Neural progenitor cell (in vitro differentiated cells): ENCODE data around the gene TOMM6. TPM values are rescaled to one million over a fixed set of nuclear protein-coding genes. Genes with fewer than 3 reads are reported as not detected.

Experiments
- DNase-seq: peaks from one replicate; pipeline ENCODE4 v3.0.0-alpha.2; 2016; ENCODE audit warnings: low spot score
- H2AFZ ChIP-seq: fragments of 200-600 bp; sonication (generic); replicated peaks from 2 replicates; pipeline ENCODE4 v1.6.1; 2016; ENCODE audit warnings: antibody characterized with exemption
- H3F3A ChIP-seq: fragments of 200-600 bp; sonication (generic); 2 replicates; pipeline ENCODE4 v1.6.1; 2016; ENCODE audit warnings: antibody characterized with exemption, low read depth
- H3K27ac ChIP-seq: fragments of 200-600 bp; sonication (generic); 2 replicates; pipeline ENCODE4 v1.5.1; 2016; ENCODE audit warnings: mild to moderate bottlenecking
- H3K27me3 ChIP-seq: fragments of 200-600 bp; sonication (generic); 2 replicates; pipeline ENCODE4 v1.6.1; 2016; ENCODE audit warnings: mild to moderate bottlenecking, moderate library complexity
- H3K36me3 ChIP-seq: fragments of 200-600 bp; sonication (generic); 2 replicates; pipeline ENCODE4 v1.5.1; 2016
- H3K4me1 ChIP-seq: fragments of 200-600 bp; sonication (generic); 2 replicates; pipeline ENCODE4 v1.6.1; 2016; ENCODE audit warnings: mixed run types
- H3K4me2 ChIP-seq: fragments of 200-600 bp; sonication (generic); 2 replicates; pipeline ENCODE4 v1.6.1; 2016
- H3K4me3 ChIP-seq: fragments of 200-600 bp; sonication (generic); 2 replicates; pipeline ENCODE4 v1.5.1; 2016
- H3K79me2 ChIP-seq: fragments of 200-600 bp; sonication (generic); 2 replicates; pipeline ENCODE4 v1.6.1; 2016; ENCODE audit warnings: low read depth
- H3K9ac ChIP-seq: fragments of 200-600 bp; sonication (generic); 2 replicates; pipeline ENCODE4 v1.6.1; 2016
- H3K9me3 ChIP-seq: fragments of 200-600 bp; sonication (generic); 2 replicates; pipeline ENCODE4 v1.5.1; 2016; ENCODE audit warnings: low read depth
- H4K20me1 ChIP-seq: fragments of 200-600 bp; sonication (generic); 2 replicates; pipeline ENCODE4 v1.6.1; 2016; ENCODE audit warnings: low read depth
- H3K27ac Mint-ChIP-seq: 3 replicates; pipeline ENCODE4 v1.8.0; 2021; ENCODE audit warnings: mixed read lengths
- H3K27me3 Mint-ChIP-seq: 2 replicates; pipeline ENCODE4 v1.8.0; 2022; ENCODE audit warnings: low read depth, mild to moderate bottlenecking, inconsistent platforms, moderate library complexity, mixed read lengths; ENCODE audit not compliant: insufficient read depth
- H3K36me3 Mint-ChIP-seq: 3 replicates; pipeline ENCODE4 v1.8.0; 2021; ENCODE audit warnings: mixed read lengths
- H3K4me1 Mint-ChIP-seq: 3 replicates; pipeline ENCODE4 v1.8.0; 2021; ENCODE audit warnings: mixed read lengths
- H3K4me3 Mint-ChIP-seq: 3 replicates; pipeline ENCODE4 v1.8.0; 2021; ENCODE audit warnings: mild to moderate bottlenecking, moderate library complexity, mixed read lengths
- H3K9me3 Mint-ChIP-seq: 3 replicates; pipeline ENCODE4 v1.8.0; 2020; ENCODE audit warnings: mixed read lengths
- EZH2 ChIP-seq: fragments of 200-600 bp; sonication (generic); IDR thresholded peaks from 2 replicates; pipeline ENCODE4 v1.6.1; 2017; ENCODE audit warnings: antibody characterized with exemption, mild to moderate bottlenecking, moderate library complexity
- EZH2phosphoT487 ChIP-seq: fragments of 200-600 bp; sonication (generic); IDR thresholded peaks from 2 replicates; pipeline ENCODE4 v1.6.1; 2017; ENCODE audit warnings: antibody characterized with exemption
- small RNA-seq: library from RNA; depleted of rRNA; stranded (forward); fragments of <200 nt; gene quantifications from one replicate; pipeline ENCODE3, GENCODE V24; 2015
- total RNA-seq: library from RNA; depleted of rRNA; stranded (reverse); fragments of >200 nt; gene quantifications from 2 replicates; pipeline ENCODE4 v1.2.3, GENCODE V29; 2015; ENCODE audit warnings: low replicate concordance
- TF ChIP-seq, protein P1 (sequence below): fragments of 200-600 bp; sonication (generic); IDR thresholded peaks from 2 replicates; pipeline ENCODE4 v1.5.1; 2017; ENCODE audit warnings: antibody characterized with exemption, mild to moderate bottlenecking

The TOMM6 gene
- total RNA-seq, 1 donor from 2014 or later: 182 TPM

DNA sequence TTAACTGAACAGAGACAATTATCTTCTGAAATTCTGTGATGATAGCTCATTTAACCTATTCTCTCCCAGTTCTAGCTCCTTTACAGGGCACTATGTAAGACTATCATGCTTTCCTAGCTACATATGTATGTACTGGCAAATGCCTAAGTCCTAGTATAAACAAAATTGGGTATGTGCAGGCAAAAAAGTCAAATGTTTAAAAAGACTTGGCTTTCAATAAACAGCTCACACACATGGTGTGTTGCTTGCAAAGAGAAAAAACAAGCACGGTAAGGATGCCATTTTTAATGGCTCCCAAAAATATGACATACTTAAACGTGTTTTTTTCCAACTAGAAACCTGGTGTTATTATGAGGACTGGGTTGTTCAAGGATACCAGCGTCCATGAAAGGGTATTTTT lies 44.8 kb downstream of the TOMM6 start:
- Mint-ChIP-seq H3K4me1 (no peaks in the 10 kb centered on the region), H3K9me3 (peaks cover under 1% of the 10 kb centered on the region)
- H2AFZ ChIP-seq: no peak overlapping the region

DNA sequence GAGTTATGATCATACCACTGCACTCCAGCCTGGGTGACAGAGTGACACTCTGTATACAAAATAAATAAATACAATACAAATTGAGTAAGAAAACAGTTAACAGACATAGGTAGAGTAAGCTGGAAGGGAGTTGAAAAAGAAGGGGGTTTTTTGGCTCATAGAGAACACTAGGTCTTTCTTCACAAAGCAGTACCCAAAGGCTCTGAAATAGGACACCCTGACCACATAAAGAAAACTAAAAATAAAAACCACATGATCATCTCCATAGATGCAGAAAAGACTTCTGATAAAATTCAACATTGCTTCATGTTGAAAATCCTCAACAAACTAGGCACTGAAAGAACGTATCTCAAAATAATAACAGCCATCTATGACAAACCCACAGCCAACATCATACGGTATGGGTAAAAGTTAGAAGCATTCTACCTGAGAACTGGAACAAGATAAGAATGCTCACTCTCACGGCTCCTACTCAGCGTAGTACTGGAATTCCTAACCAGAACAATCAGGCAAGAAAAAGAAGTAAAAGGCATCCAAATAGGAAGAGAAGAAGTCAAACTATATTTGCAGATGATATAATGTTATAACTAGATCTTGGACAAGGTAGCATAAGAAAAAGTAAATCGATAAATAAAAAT lies 48.6 kb downstream of the TOMM6 start:
- TF ChIP-seq, protein P1, sequence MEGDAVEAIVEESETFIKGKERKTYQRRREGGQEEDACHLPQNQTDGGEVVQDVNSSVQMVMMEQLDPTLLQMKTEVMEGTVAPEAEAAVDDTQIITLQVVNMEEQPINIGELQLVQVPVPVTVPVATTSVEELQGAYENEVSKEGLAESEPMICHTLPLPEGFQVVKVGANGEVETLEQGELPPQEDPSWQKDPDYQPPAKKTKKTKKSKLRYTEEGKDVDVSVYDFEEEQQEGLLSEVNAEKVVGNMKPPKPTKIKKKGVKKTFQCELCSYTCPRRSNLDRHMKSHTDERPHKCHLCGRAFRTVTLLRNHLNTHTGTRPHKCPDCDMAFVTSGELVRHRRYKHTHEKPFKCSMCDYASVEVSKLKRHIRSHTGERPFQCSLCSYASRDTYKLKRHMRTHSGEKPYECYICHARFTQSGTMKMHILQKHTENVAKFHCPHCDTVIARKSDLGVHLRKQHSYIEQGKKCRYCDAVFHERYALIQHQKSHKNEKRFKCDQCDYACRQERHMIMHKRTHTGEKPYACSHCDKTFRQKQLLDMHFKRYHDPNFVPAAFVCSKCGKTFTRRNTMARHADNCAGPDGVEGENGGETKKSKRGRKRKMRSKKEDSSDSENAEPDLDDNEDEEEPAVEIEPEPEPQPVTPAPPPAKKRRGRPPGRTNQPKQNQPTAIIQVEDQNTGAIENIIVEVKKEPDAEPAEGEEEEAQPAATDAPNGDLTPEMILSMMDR: no peak
- TF ChIP-seq EZH2phosphoT487 (no peak), EZH2 (no peak)
- H4K20me1 ChIP-seq: peaks cover 17% of the 10 kb centered on the region
- H3F3A ChIP-seq: no peaks in the 10 kb centered on the region
- peak overlapping the region; percentile 43 for H3K27ac ChIP-seq
- DNase-seq: no peak
- H2AFZ ChIP-seq: no peak overlapping the region
- H3K27me3 ChIP-seq: no peaks in the 10 kb centered on the region
- H3K36me3 Mint-ChIP-seq: peaks cover 13% of the 10 kb centered on the region
- no peak overlapping the region for H3K4me3 ChIP-seq
- peaks cover 4% of the 10 kb centered on the region for H3K9me3 Mint-ChIP-seq
- H3K4me2 ChIP-seq: no peak overlapping the region
- H3K27me3 Mint-ChIP-seq: no peaks in the 10 kb centered on the region
- H3K9ac ChIP-seq: no peak overlapping the region
- no peak overlapping the region for H3K27ac Mint-ChIP-seq
- H3K4me3 Mint-ChIP-seq: no peak overlapping the region
- no peaks in the 10 kb centered on the region for H3K4me1 Mint-ChIP-seq
- H3K9me3 ChIP-seq: no peaks in the 10 kb centered on the region
- H3K4me1 ChIP-seq: no peaks in the 10 kb centered on the region
- H3K36me3 ChIP-seq: no peaks in the 10 kb centered on the region
- H3K79me2 ChIP-seq: peaks cover 70% of the 10 kb centered on the region

More for the DNA sequence above, 44.8 kb downstream of the TOMM6 start:
- H3K36me3 Mint-ChIP-seq: peaks cover 6% of the 10 kb centered on the region
- Histone ChIP-seq H3K4me2 (no peak overlapping the region), H4K20me1 (peaks cover 12% of the 10 kb centered on the region), H3F3A (no peaks in the 10 kb centered on the region), H3K9ac (no peak overlapping the region), H3K27me3 (no peaks in the 10 kb centered on the region), H3K4me1 (no peaks in the 10 kb centered on the region), H3K36me3 (no peaks in the 10 kb centered on the region), H3K79me2 (peaks cover 38% of the 10 kb centered on the region), H3K27ac (no peak overlapping the region), H3K4me3 (no peak overlapping the region), H3K9me3 (no peaks in the 10 kb centered on the region)
- no peak overlapping the region for H3K27ac Mint-ChIP-seq
- no peak for DNase-seq
- no peak overlapping the region for H3K4me3 Mint-ChIP-seq
- TF ChIP-seq EZH2phosphoT487 (no peak), EZH2 (no peak)
- TF ChIP-seq, protein P1: no peak
- no peaks in the 10 kb centered on the region for H3K27me3 Mint-ChIP-seq

DNA sequence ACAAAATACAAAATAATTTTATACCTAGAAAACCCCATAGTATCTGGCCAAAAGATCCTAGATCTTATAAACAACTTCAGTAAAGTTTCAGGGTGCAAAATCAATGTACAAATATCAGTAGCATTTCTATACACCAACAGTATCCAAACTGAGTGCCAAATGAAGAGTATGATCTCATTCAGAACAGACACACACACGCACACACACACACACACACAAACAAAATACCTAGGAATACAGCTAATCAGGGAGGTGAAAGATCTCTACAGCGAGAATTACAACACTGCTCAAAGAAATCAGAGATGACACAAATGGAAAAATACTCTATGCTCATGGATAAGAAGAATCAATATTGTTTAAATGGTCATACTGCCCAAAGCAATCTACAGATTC lies 49.2 kb downstream of the TOMM6 start:
- no peak overlapping the region for H3K27ac Mint-ChIP-seq
- Histone ChIP-seq H3K9me3 (no peaks in the 10 kb centered on the region), H3K27me3 (no peaks in the 10 kb centered on the region), H3K4me2 (no peak overlapping the region), H3K27ac (peak overlapping the region; percentile 43), H4K20me1 (peaks cover 17% of the 10 kb centered on the region), H3K4me3 (no peak overlapping the region), H3K9ac (no peak overlapping the region), H3K4me1 (no peaks in the 10 kb centered on the region), H3K36me3 (no peaks in the 10 kb centered on the region), H3F3A (no peaks in the 10 kb centered on the region), H2AFZ (no peak overlapping the region), H3K79me2 (peaks cover 70% of the 10 kb centered on the region)
- H3K27me3 Mint-ChIP-seq: no peaks in the 10 kb centered on the region
- TF ChIP-seq EZH2 (no peak), EZH2phosphoT487 (no peak)
- TF ChIP-seq, protein P1: no peak
- H3K36me3 Mint-ChIP-seq: peaks cover 13% of the 10 kb centered on the region
- peaks cover 4% of the 10 kb centered on the region for H3K9me3 Mint-ChIP-seq
- no peak for DNase-seq
- no peak overlapping the region for H3K4me3 Mint-ChIP-seq
- no peaks in the 10 kb centered on the region for H3K4me1 Mint-ChIP-seq

Small RNA genes lying within 50 kb of the gene (small RNA-seq; reads per million reads assigned to genes)
- gene AL365205.2 (not detected), gene AL365205.3 (not detected), gene RF00393 (not detected)

Other genes with a start within 250 kb of the TOMM6 start
- gene FOXP4, start 241.3 kb upstream of the TOMM6 start, total RNA-seq: 2.7 and 6.9 TPM in 2 replicates
- gene MDFI, start 149.2 kb upstream of the TOMM6 start, total RNA-seq: 29.5 and 87.4 TPM in 2 replicates
- 0.13 and 0.46 TPM in 2 replicates for gene TFEB, start 52.1 kb upstream of the TOMM6 start, total RNA-seq
- gene PGC, start 40.3 kb upstream of the TOMM6 start, total RNA-seq: not detected in 2 replicates
- gene FRS3, start 7.8 kb upstream of the TOMM6 start, total RNA-seq: 1.9 and 5.3 TPM in 2 replicates
- gene PRICKLE4, start 6.9 kb upstream of the TOMM6 start, total RNA-seq: 1.1 TPM in 1 of 2 replicates, not detected in the other
- 25.0 and 30.7 TPM in 2 replicates for gene USP49, start 107.7 kb downstream of the TOMM6 start, total RNA-seq
- gene MED20, start 133.4 kb downstream of the TOMM6 start, total RNA-seq: 29.4 and 31.4 TPM in 2 replicates
- 11.5 and 31.7 TPM in 2 replicates for gene BYSL, start 133.8 kb downstream of the TOMM6 start, total RNA-seq
- gene CCND3, start 154.1 kb downstream of the TOMM6 start, total RNA-seq: 7.6 and 16.2 TPM in 2 replicates